IMR-90 (cell line): ENCODE results near the gene ABHD16A. TPM values are rescaled to one million over a fixed set of nuclear protein-coding genes. Genes with fewer than 3 reads are reported as not detected.

ENCODE experiments used
- ATAC-seq: fragments of 200-7000 bp; cut with Tn5 transposase; 2 replicates; pipeline ENCODE4 v1.9.1; 2020; ENCODE audit warnings: low read depth, mild to moderate bottlenecking, moderate library complexity
- BruUV-seq: library from RNA; stranded (reverse); fragments of 400-500 nt; replicated peaks from 2 replicates; lab custom pipeline; 2021; lab: Mats Ljungman, UMichigan
- CTCF ChIA-PET: fragments of 300-600 bp; formaldehyde crosslinking; extraction: SDS; loops from one replicate; lab custom pipeline; 2021; ENCODE audit warnings: antibody characterized with exemption; lab: Yijun Ruan, JAX
- POLR2A ChIA-PET: fragments of 300-600 bp; sonication (Branson Sonifier 250); formaldehyde crosslinking; loops from one replicate; lab custom pipeline; 2022; ENCODE audit warnings: antibody characterized with exemption; ENCODE audit not compliant: unreplicated experiment; lab: Charles Lee
- DNase-seq: peaks from one replicate; pipeline ENCODE4 v3.0.0; 2013
- H2AFZ ChIP-seq: replicated peaks from 2 replicates; pipeline ENCODE3; 2013; ENCODE audit warnings: low read length, mild to moderate bottlenecking; ENCODE audit not compliant: poor library complexity
- H2AK5ac ChIP-seq: 2 replicates; pipeline ENCODE4 v1.6.1; 2013; ENCODE audit warnings: low read depth, low read length, inconsistent platforms
- H2AK9ac ChIP-seq: replicated peaks from 2 replicates; pipeline ENCODE3; 2013; ENCODE audit warnings: mild to moderate bottlenecking, low read depth, low read length, moderate library complexity; ENCODE audit not compliant: poor library complexity
- H2BK120ac ChIP-seq: 2 replicates; pipeline ENCODE4 v1.6.1; 2013; ENCODE audit warnings: low read depth, low read length, inconsistent platforms
- H2BK15ac ChIP-seq: 3 replicates; pipeline ENCODE4 v1.6.1; 2013; ENCODE audit warnings: low read depth, low read length, inconsistent platforms
- H2BK20ac ChIP-seq: 2 replicates; pipeline ENCODE4 v1.6.1; 2013; ENCODE audit warnings: low read depth, mild to moderate bottlenecking, inconsistent platforms, low read length, moderate library complexity
- H2BK5ac ChIP-seq: 2 replicates; pipeline ENCODE4 v1.6.1; 2013; ENCODE audit warnings: mild to moderate bottlenecking, low read depth, low read length, inconsistent platforms; ENCODE audit not compliant: poor library complexity, severe bottlenecking
- H3K14ac ChIP-seq: replicated peaks from 2 replicates; pipeline ENCODE4 v1.6.1; 2013; ENCODE audit warnings: low read depth, low read length, inconsistent platforms
- H3K18ac ChIP-seq: 2 replicates; pipeline ENCODE4 v1.6.1; 2013; ENCODE audit warnings: low read depth, low read length, control low read depth
- H3K23ac ChIP-seq: 2 replicates; pipeline ENCODE4 v1.6.1; 2013; ENCODE audit warnings: low read depth, low read length, inconsistent platforms
- H3K27ac ChIP-seq: 2 replicates; pipeline ENCODE4 v1.5.1; 2013; ENCODE audit warnings: mild to moderate bottlenecking, control low read depth, low read length; ENCODE audit not compliant: insufficient read depth
- H3K27me3 ChIP-seq: 2 replicates; pipeline ENCODE4 v1.6.1; 2013; ENCODE audit warnings: low read length; ENCODE audit not compliant: control insufficient read depth, insufficient read depth
- H3K36me3 ChIP-seq: 2 replicates; pipeline ENCODE4 v1.6.1; 2013; ENCODE audit warnings: low read length, mixed read lengths; ENCODE audit not compliant: control insufficient read depth, insufficient read depth
- H3K4ac ChIP-seq: 2 replicates; pipeline ENCODE4 v1.6.1; 2013; ENCODE audit warnings: low read depth, low read length, inconsistent platforms
- H3K4me1 ChIP-seq: 2 replicates; pipeline ENCODE4 v1.6.1; 2013; ENCODE audit warnings: low read length, mixed read lengths; ENCODE audit not compliant: control insufficient read depth, insufficient read depth
- H3K4me2 ChIP-seq: 2 replicates; pipeline ENCODE4 v1.6.1; 2013; ENCODE audit warnings: low read depth, mild to moderate bottlenecking, control low read depth, low read length, moderate library complexity
- H3K4me3 ChIP-seq: 2 replicates; pipeline ENCODE4 v1.5.1; 2013; ENCODE audit warnings: low read depth, mild to moderate bottlenecking, control low read depth, low read length, moderate library complexity; ENCODE audit not compliant: insufficient read depth
- H3K56ac ChIP-seq: 2 replicates; pipeline ENCODE4 v1.6.1; 2013; ENCODE audit warnings: low read length, inconsistent platforms; ENCODE audit not compliant: insufficient read depth; ENCODE audit errors: extremely low read depth
- H3K79me1 ChIP-seq, 2 experiments: 2 replicates each; pipeline ENCODE4 v1.6.1; 2013; ENCODE audit warnings: low read length in 2 of 2, inconsistent platforms in 1 of 2, low read depth in 1 of 2
- H3K9ac ChIP-seq: 2 replicates; pipeline ENCODE4 v1.6.1; 2013; ENCODE audit warnings: low read depth, low read length, control low read depth
- H3K9me1 ChIP-seq: 2 replicates; pipeline ENCODE4 v1.6.1; 2013; ENCODE audit warnings: low read length, inconsistent platforms; ENCODE audit not compliant: insufficient read depth
- H3K9me3 ChIP-seq: 2 replicates; pipeline ENCODE4 v1.6.1; 2013; ENCODE audit warnings: low read length; ENCODE audit not compliant: control insufficient read depth, insufficient read depth
- H4K20me1 ChIP-seq: 2 replicates; pipeline ENCODE4 v1.6.1; 2013; ENCODE audit warnings: low read length, inconsistent platforms; ENCODE audit not compliant: insufficient read depth
- H4K5ac ChIP-seq: 2 replicates; pipeline ENCODE4 v1.6.1; 2013; ENCODE audit warnings: mild to moderate bottlenecking, low read depth, low read length, control low read depth
- H4K8ac ChIP-seq, 2 experiments: 2 replicates each; pipeline ENCODE4 v1.6.1; 2013; ENCODE audit warnings: low read depth in 2 of 2, low read length in 2 of 2, control low read depth in 1 of 2, inconsistent platforms in 1 of 2
- H4K91ac ChIP-seq: 2 replicates; pipeline ENCODE4 v1.6.1; 2013; ENCODE audit warnings: low read depth, low read length, inconsistent platforms; ENCODE audit not compliant: insufficient read depth
- BHLHE40 ChIP-seq: fragments of 150-350 bp; IDR thresholded peaks from 2 replicates; pipeline ENCODE4 v1.6.1; 2016; ENCODE audit warnings: mild to moderate bottlenecking, low read depth, low read length
- CTCF ChIP-seq: conservative IDR thresholded peaks from 2 replicates; pipeline ENCODE4 v1.5.1; 2012; ENCODE audit warnings: mild to moderate bottlenecking, low read depth, low read length, improper control_type of control experiment
- ELK1 ChIP-seq: fragments of 150-350 bp; IDR thresholded peaks from 2 replicates; pipeline ENCODE4 v1.6.1; 2016; ENCODE audit warnings: low read depth, mild to moderate bottlenecking, low read length, moderate library complexity, borderline replicate concordance
- FOS ChIP-seq: fragments of 150-350 bp; IDR thresholded peaks from 2 replicates; pipeline ENCODE4 v1.6.1; 2016; ENCODE audit warnings: low read depth, low read length
- MAFK ChIP-seq: IDR thresholded peaks from 2 replicates; pipeline ENCODE4 v1.6.1; 2012; ENCODE audit warnings: low read depth, low read length, improper control_type of control experiment
- MAZ ChIP-seq: IDR thresholded peaks from 2 replicates; pipeline ENCODE4 v1.6.1; 2012; ENCODE audit warnings: low read depth, mild to moderate bottlenecking, low read length, improper control_type of control experiment, moderate library complexity, borderline replicate concordance
- MXI1 ChIP-seq: IDR thresholded peaks from 2 replicates; pipeline ENCODE4 v1.6.1; 2012; ENCODE audit warnings: low read depth, mild to moderate bottlenecking, low read length, moderate library complexity, borderline replicate concordance
- NFE2L2 ChIP-seq: fragments of 150-350 bp; IDR thresholded peaks from 2 replicates; pipeline ENCODE4 v1.6.1; 2016; ENCODE audit warnings: low read depth, mild to moderate bottlenecking, low read length
- POLR2A ChIP-seq: IDR thresholded peaks from 2 replicates; pipeline ENCODE4 v1.6.1; 2012; ENCODE audit warnings: mild to moderate bottlenecking, low read depth, low read length
- RCOR1 ChIP-seq: IDR thresholded peaks from 2 replicates; pipeline ENCODE4 v1.6.1; 2012; ENCODE audit warnings: mild to moderate bottlenecking, low read length, improper control_type of control experiment; ENCODE audit not compliant: insufficient replicate concordance
- RFX5 ChIP-seq: IDR thresholded peaks from 2 replicates; pipeline ENCODE4 v1.8.0; 2012; ENCODE audit warnings: low read depth, mild to moderate bottlenecking, low read length, moderate library complexity
- SMC3 ChIP-seq: fragments of 150-350 bp; IDR thresholded peaks from 2 replicates; pipeline ENCODE4 v1.6.1; 2016; ENCODE audit warnings: low read depth, mild to moderate bottlenecking, antibody characterized with exemption, low read length, moderate library complexity
- USF2 ChIP-seq: fragments of 150-350 bp; IDR thresholded peaks from 2 replicates; pipeline ENCODE4 v1.6.1; 2017; ENCODE audit warnings: mild to moderate bottlenecking, antibody characterized with exemption, low read length, low read depth
- WGBS, 2 experiments: methylation state at CpG; one replicate each; pipeline versions ENCODE4 v1.1.5 to v1.1.7; 2013; ENCODE audit warnings: missing lambda C conversion rate in 2 of 2; ENCODE audit not compliant: insufficient read length in 1 of 2; ENCODE audit errors: extremely low coverage in 2 of 2; 5-methylcytosine and 5-hydroxymethylcytosine counted together
- dilution Hi-C: fragments of 300-500 bp; cut with HindIII; formaldehyde crosslinking; loops from one replicate; pipeline ENCODE4 v1.14.3; 2018; ENCODE audit warnings: low sequenced_read_pairs; ENCODE audit not compliant: unreplicated experiment
- in situ Hi-C: fragments of 300-500 bp; cut with MboI; formaldehyde crosslinking; loops from 3 replicates; pipeline ENCODE4 v1.14.3; 2019; ENCODE audit warnings: low sequenced_read_pairs, inconsistent platforms, mixed read lengths
- intact Hi-C: fragments of 100-400 bp; cut with micrococcal nuclease; formaldehyde crosslinking; loops from 2 replicates; pipeline ENCODE4 v1.10.0; 2022
- polyA plus RNA-seq, 3 experiments: library from polyadenylated mRNA; depleted of rRNA; stranded (reverse); fragments of >200 nt; gene quantifications; 2 replicates each; pipeline ENCODE4 v1.2.3, GENCODE V29; 2012; ENCODE audit warnings: low replicate concordance in 1 of 3
- total RNA-seq: library from RNA; depleted of rRNA; stranded (reverse); fragments of >200 nt; gene quantifications from 2 replicates; pipeline ENCODE4 v1.2.3, GENCODE V29; 2012

ABHD16A gene
- total and polyA plus RNA-seq, 2 of the 4 experiments (the other 2 are of a cell fraction), result 31.5 to 35.1 TPM

- Histone ChIP-seq H3K4ac (peak overlapping the region; percentile 99), H2AK9ac (peak overlapping the region; percentile 98), H3K18ac (peak overlapping the region; percentile 36), H2AK5ac (peak overlapping the region; percentile 89), H3K4me1 (0 out of 2 replicates have a peak, but pooled peaks cover 3% of the 10 kb centered on the region), H2BK15ac (peak overlapping the region; percentile 10; the same call in 1 of the 3 replicates), H3K4me2 (peak overlapping the region; percentile 89), H3K23ac (peak overlapping the region; percentile 91), H3K9me3 (no peaks in the 10 kb centered on the region), H4K8ac (peak overlapping the region; percentile 56 to 96; a peak in 3 of 4 replicates), H3K4me3 (peak overlapping the region; percentile 59), H3K9ac (peak overlapping the region; percentile 70), H3K79me1 (peaks cover 10 to 68% of the 10 kb centered on the region in 2 experiments; a peak in 3 of 4 replicates), H3K27ac (peak overlapping the region; percentile 88), H4K91ac (peak overlapping the region; percentile 81), H3K36me3 (peaks cover 23% of the 10 kb centered on the region), H4K5ac (peak overlapping the region; percentile 16), H2BK20ac (no peak overlapping the region), H4K20me1 (no peaks in the 10 kb centered on the region), H2BK120ac (peak overlapping the region; percentile 24; the same call in 1 of the 2 replicates), H3K56ac (peak overlapping the region; percentile 62; the same call in 1 of the 2 replicates), H3K14ac (peak overlapping the region; percentile 96), H3K27me3 (no peaks in the 10 kb centered on the region), H3K9me1 (peaks cover 8% of the 10 kb centered on the region; the same call in 1 of the 2 replicates), H2AFZ (peak overlapping the region; percentile 96), H2BK5ac (peak overlapping the region; percentile 93)
- peak; percentile 59 for ATAC-seq
- POLR2A ChIA-PET, result interaction anchor here (1.2 to 2.5 kb wide), 3 partner anchors 9 to 110 kb away, joined by 3 to 11 read pairs (median 8); partner anchors contain the start of genes C6orf47 and DDX39B
- CTCF ChIA-PET, result interaction anchor here (0.6 to 1.6 kb wide), 3 partner anchors 11 to 105 kb away, joined by 3 to 5 read pairs (median 4); partner anchors contain the start of genes ATP6V1G2 and GPANK1
- WGBS, 2 experiments, result 0% methylated on average over 1 of the region's 29 CpGs; no CpG with 5 or more reads in 1 of the 2 experiments
- dilution Hi-C loops (no loop called here), intact Hi-C loops (loop anchor here (1.0 kb wide), 1 partner anchor 31 kb away; the partner anchor contains the start of gene PRRC2A), in situ Hi-C loops (no loop called here)
- DNase-seq, result peak; percentile 80
- BruUV-seq, result TSS peak; percentile 42
- TF ChIP-seq MXI1 (peak; percentile 16; the same call in 1 of the 2 replicates), USF2 (peak; percentile 33), CTCF (no peak), SMC3 (no peak), RFX5 (no peak), RCOR1 (no peak), POLR2A (no peak), BHLHE40 (peak; percentile 93), ELK1 (0 out of 2 replicates have a peak, but pooled peaks have one; percentile 29), MAFK (no peak), FOS (no peak), MAZ (no peak), NFE2L2 (no peak)
Measured at GRCh38 chr6:31651602-31652191, 51.4 kb downstream of the ABHD16A start.
